WTC11 (cell line): ENCODE results near the gene CYREN. TPM values are rescaled to one million over a fixed set of nuclear protein-coding genes. Genes with fewer than 3 reads are reported as not detected.

ENCODE experiments used
- ATAC-seq: fragments of 200-7000 bp; cut with Tn5 transposase; 2 replicates; pipeline ENCODE4 v1.10.0; 2021; ENCODE audit warnings: mild to moderate bottlenecking, moderate library complexity
- CTCF ChIA-PET: fragments of 300-600 bp; sonication (Branson Sonifier 250); formaldehyde crosslinking; loops from one replicate; lab custom pipeline; 2021; ENCODE audit warnings: antibody characterized with exemption; lab: Charles Lee
- POLR2A ChIA-PET: fragments of 350-600 bp; sonication (Branson Sonifier 250); formaldehyde crosslinking; loops from one replicate; lab custom pipeline; 2021; ENCODE audit warnings: antibody characterized with exemption; lab: Charles Lee
- DNase-seq: peaks from one replicate; pipeline ENCODE4 v3.0.0; 2021; ENCODE audit warnings: low spot score
- H3K27ac Mint-ChIP-seq: 2 replicates; pipeline ENCODE4 v1.8.0; 2021; ENCODE audit warnings: mixed read lengths
- H3K27me3 Mint-ChIP-seq: 2 replicates; pipeline ENCODE4 v1.8.0; 2021; ENCODE audit warnings: low read depth, mild to moderate bottlenecking, moderate library complexity, mixed read lengths
- H3K36me3 Mint-ChIP-seq: 2 replicates; pipeline ENCODE4 v1.8.0; 2021; ENCODE audit warnings: mixed read lengths
- H3K4me1 Mint-ChIP-seq: 2 replicates; pipeline ENCODE4 v1.8.0; 2022; ENCODE audit warnings: mixed read lengths
- H3K4me3 Mint-ChIP-seq: 2 replicates; pipeline ENCODE4 v1.8.0; 2021; ENCODE audit warnings: mild to moderate bottlenecking, moderate library complexity, mixed read lengths
- H3K9me3 Mint-ChIP-seq: 2 replicates; pipeline ENCODE4 v1.8.0; 2021; ENCODE audit warnings: mixed read lengths
- ESRRA ChIP-seq: sonication (generic); formaldehyde crosslinking; IDR thresholded peaks from 2 replicates; pipeline ENCODE4 v1.8.1; 2022; ENCODE audit warnings: mild to moderate bottlenecking, missing genetic modification reagents, borderline replicate concordance
- FOXJ3 ChIP-seq: sonication (generic); formaldehyde crosslinking; IDR thresholded peaks from 2 replicates; pipeline ENCODE4 v1.9.0; 2021; ENCODE audit warnings: missing genetic modification reagents, mild to moderate bottlenecking, borderline replicate concordance
- FOXK1 ChIP-seq: sonication (generic); formaldehyde crosslinking; IDR thresholded peaks from 2 replicates; pipeline ENCODE4 v1.8.0; 2022; ENCODE audit warnings: mild to moderate bottlenecking, moderate library complexity, missing genetic modification reagents
- GABPB1 ChIP-seq: sonication (generic); formaldehyde crosslinking; IDR thresholded peaks from 2 replicates; pipeline ENCODE4 v1.8.1; 2023; ENCODE audit warnings: mild to moderate bottlenecking, missing genetic modification reagents
- GRHL2 ChIP-seq: fragments of 250-450 bp; sonication (Bioruptor Pico); IDR thresholded peaks from 2 replicates; pipeline ENCODE4 v1.8.0; 2022; ENCODE audit warnings: mild to moderate bottlenecking, moderate library complexity; ENCODE audit not compliant: insufficient replicate concordance, severe bottlenecking
- JUN ChIP-seq: sonication (generic); formaldehyde crosslinking; IDR thresholded peaks from 2 replicates; pipeline ENCODE4 v1.8.0; 2023; ENCODE audit warnings: mild to moderate bottlenecking, missing genetic modification reagents
- MXD4 ChIP-seq: fragments of 250-450 bp; sonication (Bioruptor Pico); IDR thresholded peaks from 2 replicates; pipeline ENCODE4 v1.8.0; 2021; ENCODE audit warnings: mild to moderate bottlenecking, moderate library complexity, borderline replicate concordance
- NFATC4 ChIP-seq: fragments of 250-450 bp; sonication (Bioruptor Pico); IDR thresholded peaks from 2 replicates; pipeline ENCODE4 v1.9.0; 2021; ENCODE audit warnings: mild to moderate bottlenecking
- NR2C2 ChIP-seq: sonication (generic); formaldehyde crosslinking; IDR thresholded peaks from 2 replicates; pipeline ENCODE4 v1.8.0; 2022; ENCODE audit warnings: mild to moderate bottlenecking, missing genetic modification reagents
- SMAD3 ChIP-seq: sonication (generic); formaldehyde crosslinking; IDR thresholded peaks from 2 replicates; pipeline ENCODE4 v1.8.0; 2022; ENCODE audit warnings: missing genetic modification reagents, mild to moderate bottlenecking, borderline replicate concordance
- SP1 ChIP-seq: sonication (generic); formaldehyde crosslinking; conservative IDR thresholded peaks from 2 replicates; pipeline ENCODE4 v1.8.1; 2022; ENCODE audit warnings: missing genetic modification reagents
- TEAD4 ChIP-seq: sonication (generic); formaldehyde crosslinking; IDR thresholded peaks from 2 replicates; pipeline ENCODE4 v1.8.0; 2022; ENCODE audit warnings: mild to moderate bottlenecking, missing genetic modification reagents
- ZNF232 ChIP-seq: sonication (generic); formaldehyde crosslinking; IDR thresholded peaks from 2 replicates; pipeline ENCODE4 v1.8.0; 2022; ENCODE audit warnings: mild to moderate bottlenecking, missing genetic modification reagents
- ZNF317 ChIP-seq: sonication (generic); formaldehyde crosslinking; IDR thresholded peaks from 2 replicates; pipeline ENCODE4 v1.8.1; 2023; ENCODE audit warnings: low read depth, mild to moderate bottlenecking, moderate library complexity, missing genetic modification reagents, borderline replicate concordance
- ZNF396 ChIP-seq: fragments of 250-450 bp; sonication (Bioruptor Pico); IDR thresholded peaks from 2 replicates; pipeline ENCODE4 v1.8.0; 2021; ENCODE audit warnings: mild to moderate bottlenecking, moderate library complexity, borderline replicate concordance
- ZNF423 ChIP-seq: fragments of 250-450 bp; sonication (Bioruptor Pico); IDR thresholded peaks from 2 replicates; pipeline ENCODE4 v2.1.2; 2022; ENCODE audit warnings: mild to moderate bottlenecking, moderate library complexity
- ZNF671 ChIP-seq: fragments of 250-450 bp; sonication (Bioruptor Pico); IDR thresholded peaks from 2 replicates; pipeline ENCODE4 v1.8.0; 2021; ENCODE audit warnings: mild to moderate bottlenecking
- total RNA-seq: library from RNA; stranded (reverse); gene quantifications from 3 replicates; pipeline ENCODE4 v1.2.3, GENCODE V29; 2021
- TF ChIP-seq, protein P1 (sequence below): sonication (generic); formaldehyde crosslinking; IDR thresholded peaks from 2 replicates; pipeline ENCODE4 v1.8.0; 2022; ENCODE audit warnings: mild to moderate bottlenecking, missing genetic modification reagents
- TF ChIP-seq, protein P2 (sequence below): sonication (generic); formaldehyde crosslinking; IDR thresholded peaks from 2 replicates; pipeline ENCODE4 v1.8.1; 2023; ENCODE audit warnings: mild to moderate bottlenecking, missing genetic modification reagents, borderline replicate concordance
- TF ChIP-seq, protein P3 (sequence below): sonication (generic); formaldehyde crosslinking; IDR thresholded peaks from 2 replicates; pipeline ENCODE4 v1.8.1; 2023; ENCODE audit warnings: mild to moderate bottlenecking, missing genetic modification reagents, moderate library complexity
- TF ChIP-seq, protein P4 (sequence below): sonication (generic); formaldehyde crosslinking; IDR thresholded peaks from 2 replicates; pipeline ENCODE4 v1.8.0; 2022; ENCODE audit warnings: missing genetic modification reagents
- TF ChIP-seq, protein P5 (sequence below): sonication (generic); formaldehyde crosslinking; conservative IDR thresholded peaks from 2 replicates; pipeline ENCODE4 v1.8.1; 2022; ENCODE audit warnings: mild to moderate bottlenecking, missing genetic modification reagents
- TF ChIP-seq, protein P6 (sequence below): sonication (generic); formaldehyde crosslinking; IDR thresholded peaks from 2 replicates; pipeline ENCODE4 v1.8.0; 2022; ENCODE audit warnings: mild to moderate bottlenecking, missing genetic modification reagents
- TF ChIP-seq, protein P7 (sequence below): sonication (generic); formaldehyde crosslinking; conservative IDR thresholded peaks from 2 replicates; pipeline ENCODE4 v1.8.1; 2023; ENCODE audit warnings: mild to moderate bottlenecking, low read depth, missing genetic modification reagents, moderate library complexity
- TF ChIP-seq, protein P8 (sequence below): sonication (generic); formaldehyde crosslinking; IDR thresholded peaks from 2 replicates; pipeline ENCODE4 v1.8.0; 2023; ENCODE audit warnings: missing genetic modification reagents

CYREN gene
- total RNA-seq, 1 experiment from 2014 or later: 37.9 TPM

DNA sequence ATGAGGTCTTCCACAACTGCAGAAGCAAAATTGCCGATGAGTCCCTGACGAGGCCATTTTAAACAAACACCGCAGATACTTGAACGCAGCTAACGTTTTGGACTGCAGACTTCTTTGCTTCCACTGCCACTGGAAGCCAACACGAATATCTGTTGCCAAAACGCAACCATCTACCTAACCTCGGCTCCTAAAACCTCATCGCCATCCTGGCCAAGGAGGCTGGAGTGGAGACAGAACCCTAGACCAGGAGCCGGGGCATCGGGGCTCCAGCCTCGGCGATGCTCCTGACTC lies 40.3 kb upstream of the CYREN start (continued):
- TF ChIP-seq, protein P1, sequence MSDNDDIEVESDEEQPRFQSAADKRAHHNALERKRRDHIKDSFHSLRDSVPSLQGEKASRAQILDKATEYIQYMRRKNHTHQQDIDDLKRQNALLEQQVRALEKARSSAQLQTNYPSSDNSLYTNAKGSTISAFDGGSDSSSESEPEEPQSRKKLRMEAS (CRISPR knock-in tag): no peak
- no peak for TF ChIP-seq NFATC4 (CRISPR knock-in tag)
- no peak for TF ChIP-seq ZNF317
- no peak for TF ChIP-seq FOXK1
- no peak for TF ChIP-seq NR2C2
- no peak for TF ChIP-seq MXD4
- TF ChIP-seq, protein P2, sequence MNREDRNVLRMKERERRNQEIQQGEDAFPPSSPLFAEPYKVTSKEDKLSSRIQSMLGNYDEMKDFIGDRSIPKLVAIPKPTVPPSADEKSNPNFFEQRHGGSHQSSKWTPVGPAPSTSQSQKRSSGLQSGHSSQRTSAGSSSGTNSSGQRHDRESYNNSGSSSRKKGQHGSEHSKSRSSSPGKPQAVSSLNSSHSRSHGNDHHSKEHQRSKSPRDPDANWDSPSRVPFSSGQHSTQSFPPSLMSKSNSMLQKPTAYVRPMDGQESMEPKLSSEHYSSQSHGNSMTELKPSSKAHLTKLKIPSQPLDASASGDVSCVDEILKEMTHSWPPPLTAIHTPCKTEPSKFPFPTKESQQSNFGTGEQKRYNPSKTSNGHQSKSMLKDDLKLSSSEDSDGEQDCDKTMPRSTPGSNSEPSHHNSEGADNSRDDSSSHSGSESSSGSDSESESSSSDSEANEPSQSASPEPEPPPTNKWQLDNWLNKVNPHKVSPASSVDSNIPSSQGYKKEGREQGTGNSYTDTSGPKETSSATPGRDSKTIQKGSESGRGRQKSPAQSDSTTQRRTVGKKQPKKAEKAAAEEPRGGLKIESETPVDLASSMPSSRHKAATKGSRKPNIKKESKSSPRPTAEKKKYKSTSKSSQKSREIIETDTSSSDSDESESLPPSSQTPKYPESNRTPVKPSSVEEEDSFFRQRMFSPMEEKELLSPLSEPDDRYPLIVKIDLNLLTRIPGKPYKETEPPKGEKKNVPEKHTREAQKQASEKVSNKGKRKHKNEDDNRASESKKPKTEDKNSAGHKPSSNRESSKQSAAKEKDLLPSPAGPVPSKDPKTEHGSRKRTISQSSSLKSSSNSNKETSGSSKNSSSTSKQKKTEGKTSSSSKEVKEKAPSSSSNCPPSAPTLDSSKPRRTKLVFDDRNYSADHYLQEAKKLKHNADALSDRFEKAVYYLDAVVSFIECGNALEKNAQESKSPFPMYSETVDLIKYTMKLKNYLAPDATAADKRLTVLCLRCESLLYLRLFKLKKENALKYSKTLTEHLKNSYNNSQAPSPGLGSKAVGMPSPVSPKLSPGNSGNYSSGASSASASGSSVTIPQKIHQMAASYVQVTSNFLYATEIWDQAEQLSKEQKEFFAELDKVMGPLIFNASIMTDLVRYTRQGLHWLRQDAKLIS: no peak
- TF ChIP-seq ZNF396 (CRISPR knock-in tag): no peak
- no peak for TF ChIP-seq FOXJ3 (CRISPR knock-in tag)
- TF ChIP-seq TEAD4: no peak

DNA sequence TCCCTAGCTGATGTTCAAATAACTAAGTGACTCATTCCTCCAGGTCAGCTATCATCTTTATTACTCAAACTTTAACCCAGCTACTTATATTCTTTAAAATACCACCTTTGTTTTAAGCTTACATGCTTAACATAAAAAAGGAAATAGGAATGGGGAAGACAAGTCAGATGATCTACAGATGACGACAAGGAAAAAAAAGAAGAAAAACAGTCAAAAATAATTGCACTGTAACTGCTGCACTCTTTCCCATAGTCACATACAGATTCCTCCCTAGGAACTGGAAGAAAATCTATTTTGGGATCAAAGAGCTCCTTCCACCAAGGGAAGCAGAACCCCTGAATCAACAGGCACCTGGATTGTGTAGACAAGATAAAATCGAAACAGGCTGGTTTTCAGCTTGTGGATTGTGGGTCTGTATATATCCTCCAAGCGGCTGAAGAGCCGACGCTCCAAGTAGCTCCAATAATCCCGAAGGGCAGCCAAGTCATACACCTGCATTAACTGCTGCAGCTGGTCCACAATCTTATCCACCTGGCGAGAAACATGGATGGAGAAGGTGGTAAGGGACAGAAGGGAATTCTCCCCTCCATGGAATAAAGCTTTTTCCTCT lies 38.8 kb upstream of the CYREN start:
- H3K36me3 Mint-ChIP-seq: peaks cover 2% of the 10 kb centered on the region; the same call in 1 of the 2 replicates
- DNase-seq (no peak), ATAC-seq (no peak)
- ChIA-PET POLR2A (interaction anchor here (0.6 kb wide), 1 partner anchor 214 kb away, joined by 3 read pairs; no protein-coding TSS in a partner anchor), CTCF (interaction anchor here (2.5 kb wide), 1 partner anchor 23 kb away, joined by 7 read pairs; no protein-coding TSS in a partner anchor)
- H3K9me3 Mint-ChIP-seq: no peaks in the 10 kb centered on the region
- no peak overlapping the region for H3K4me3 Mint-ChIP-seq
- no peak overlapping the region for H3K27ac Mint-ChIP-seq
- peaks cover 20% of the 10 kb centered on the region for H3K4me1 Mint-ChIP-seq
- H3K27me3 Mint-ChIP-seq: peaks cover 15% of the 10 kb centered on the region
- TF ChIP-seq, protein P3, sequence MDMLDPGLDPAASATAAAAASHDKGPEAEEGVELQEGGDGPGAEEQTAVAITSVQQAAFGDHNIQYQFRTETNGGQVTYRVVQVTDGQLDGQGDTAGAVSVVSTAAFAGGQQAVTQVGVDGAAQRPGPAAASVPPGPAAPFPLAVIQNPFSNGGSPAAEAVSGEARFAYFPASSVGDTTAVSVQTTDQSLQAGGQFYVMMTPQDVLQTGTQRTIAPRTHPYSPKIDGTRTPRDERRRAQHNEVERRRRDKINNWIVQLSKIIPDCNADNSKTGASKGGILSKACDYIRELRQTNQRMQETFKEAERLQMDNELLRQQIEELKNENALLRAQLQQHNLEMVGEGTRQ: no peak
- TF ChIP-seq, protein P4, sequence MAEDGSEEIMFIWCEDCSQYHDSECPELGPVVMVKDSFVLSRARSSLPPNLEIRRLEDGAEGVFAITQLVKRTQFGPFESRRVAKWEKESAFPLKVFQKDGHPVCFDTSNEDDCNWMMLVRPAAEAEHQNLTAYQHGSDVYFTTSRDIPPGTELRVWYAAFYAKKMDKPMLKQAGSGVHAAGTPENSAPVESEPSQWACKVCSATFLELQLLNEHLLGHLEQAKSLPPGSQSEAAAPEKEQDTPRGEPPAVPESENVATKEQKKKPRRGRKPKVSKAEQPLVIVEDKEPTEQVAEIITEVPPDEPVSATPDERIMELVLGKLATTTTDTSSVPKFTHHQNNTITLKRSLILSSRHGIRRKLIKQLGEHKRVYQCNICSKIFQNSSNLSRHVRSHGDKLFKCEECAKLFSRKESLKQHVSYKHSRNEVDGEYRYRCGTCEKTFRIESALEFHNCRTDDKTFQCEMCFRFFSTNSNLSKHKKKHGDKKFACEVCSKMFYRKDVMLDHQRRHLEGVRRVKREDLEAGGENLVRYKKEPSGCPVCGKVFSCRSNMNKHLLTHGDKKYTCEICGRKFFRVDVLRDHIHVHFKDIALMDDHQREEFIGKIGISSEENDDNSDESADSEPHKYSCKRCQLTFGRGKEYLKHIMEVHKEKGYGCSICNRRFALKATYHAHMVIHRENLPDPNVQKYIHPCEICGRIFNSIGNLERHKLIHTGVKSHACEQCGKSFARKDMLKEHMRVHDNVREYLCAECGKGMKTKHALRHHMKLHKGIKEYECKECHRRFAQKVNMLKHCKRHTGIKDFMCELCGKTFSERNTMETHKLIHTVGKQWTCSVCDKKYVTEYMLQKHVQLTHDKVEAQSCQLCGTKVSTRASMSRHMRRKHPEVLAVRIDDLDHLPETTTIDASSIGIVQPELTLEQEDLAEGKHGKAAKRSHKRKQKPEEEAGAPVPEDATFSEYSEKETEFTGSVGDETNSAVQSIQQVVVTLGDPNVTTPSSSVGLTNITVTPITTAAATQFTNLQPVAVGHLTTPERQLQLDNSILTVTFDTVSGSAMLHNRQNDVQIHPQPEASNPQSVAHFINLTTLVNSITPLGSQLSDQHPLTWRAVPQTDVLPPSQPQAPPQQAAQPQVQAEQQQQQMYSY (CRISPR knock-in tag): no peak
- TF ChIP-seq GABPB1 (CRISPR knock-in tag): no peak
- TF ChIP-seq, protein P5, sequence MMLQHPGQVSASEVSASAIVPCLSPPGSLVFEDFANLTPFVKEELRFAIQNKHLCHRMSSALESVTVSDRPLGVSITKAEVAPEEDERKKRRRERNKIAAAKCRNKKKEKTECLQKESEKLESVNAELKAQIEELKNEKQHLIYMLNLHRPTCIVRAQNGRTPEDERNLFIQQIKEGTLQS: no peak
- TF ChIP-seq, protein P6, sequence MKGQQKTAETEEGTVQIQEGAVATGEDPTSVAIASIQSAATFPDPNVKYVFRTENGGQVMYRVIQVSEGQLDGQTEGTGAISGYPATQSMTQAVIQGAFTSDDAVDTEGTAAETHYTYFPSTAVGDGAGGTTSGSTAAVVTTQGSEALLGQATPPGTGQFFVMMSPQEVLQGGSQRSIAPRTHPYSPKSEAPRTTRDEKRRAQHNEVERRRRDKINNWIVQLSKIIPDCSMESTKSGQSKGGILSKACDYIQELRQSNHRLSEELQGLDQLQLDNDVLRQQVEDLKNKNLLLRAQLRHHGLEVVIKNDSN: no peak
- no peak for TF ChIP-seq GRHL2 (CRISPR knock-in tag)
- TF ChIP-seq FOXK1: no peak
- TF ChIP-seq, protein P7, sequence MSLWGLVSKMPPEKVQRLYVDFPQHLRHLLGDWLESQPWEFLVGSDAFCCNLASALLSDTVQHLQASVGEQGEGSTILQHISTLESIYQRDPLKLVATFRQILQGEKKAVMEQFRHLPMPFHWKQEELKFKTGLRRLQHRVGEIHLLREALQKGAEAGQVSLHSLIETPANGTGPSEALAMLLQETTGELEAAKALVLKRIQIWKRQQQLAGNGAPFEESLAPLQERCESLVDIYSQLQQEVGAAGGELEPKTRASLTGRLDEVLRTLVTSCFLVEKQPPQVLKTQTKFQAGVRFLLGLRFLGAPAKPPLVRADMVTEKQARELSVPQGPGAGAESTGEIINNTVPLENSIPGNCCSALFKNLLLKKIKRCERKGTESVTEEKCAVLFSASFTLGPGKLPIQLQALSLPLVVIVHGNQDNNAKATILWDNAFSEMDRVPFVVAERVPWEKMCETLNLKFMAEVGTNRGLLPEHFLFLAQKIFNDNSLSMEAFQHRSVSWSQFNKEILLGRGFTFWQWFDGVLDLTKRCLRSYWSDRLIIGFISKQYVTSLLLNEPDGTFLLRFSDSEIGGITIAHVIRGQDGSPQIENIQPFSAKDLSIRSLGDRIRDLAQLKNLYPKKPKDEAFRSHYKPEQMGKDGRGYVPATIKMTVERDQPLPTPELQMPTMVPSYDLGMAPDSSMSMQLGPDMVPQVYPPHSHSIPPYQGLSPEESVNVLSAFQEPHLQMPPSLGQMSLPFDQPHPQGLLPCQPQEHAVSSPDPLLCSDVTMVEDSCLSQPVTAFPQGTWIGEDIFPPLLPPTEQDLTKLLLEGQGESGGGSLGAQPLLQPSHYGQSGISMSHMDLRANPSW (CRISPR knock-in tag): no peak
- TF ChIP-seq ESRRA: no peak
- no peak for TF ChIP-seq SP1
- no peak for TF ChIP-seq ZNF423 (CRISPR knock-in tag)
- TF ChIP-seq SMAD3 (CRISPR knock-in tag): no peak
- TF ChIP-seq ZNF671 (CRISPR knock-in tag): no peak
- TF ChIP-seq, protein P8, sequence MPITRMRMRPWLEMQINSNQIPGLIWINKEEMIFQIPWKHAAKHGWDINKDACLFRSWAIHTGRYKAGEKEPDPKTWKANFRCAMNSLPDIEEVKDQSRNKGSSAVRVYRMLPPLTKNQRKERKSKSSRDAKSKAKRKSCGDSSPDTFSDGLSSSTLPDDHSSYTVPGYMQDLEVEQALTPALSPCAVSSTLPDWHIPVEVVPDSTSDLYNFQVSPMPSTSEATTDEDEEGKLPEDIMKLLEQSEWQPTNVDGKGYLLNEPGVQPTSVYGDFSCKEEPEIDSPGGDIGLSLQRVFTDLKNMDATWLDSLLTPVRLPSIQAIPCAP (CRISPR knock-in tag): no peak
- no peak for TF ChIP-seq NR2C2
- no peak for TF ChIP-seq ZNF232 (CRISPR knock-in tag)
- TF ChIP-seq JUN (CRISPR knock-in tag): no peak
